ENCODE results near the gene TARBP1.

TARBP1 gene

GRCh38 chr1:234488054-234489006, 9.4 kb upstream of the TARBP1 start:
- H3K4me3 ChIP-seq (ENCODE audit: low read depth, low read length): no peak overlapping the region
- no peak for DNase-seq (ENCODE audit: low read depth)
- TF ChIP-seq CTCF (IDR thresholded peaks at IDR 0.05; ENCODE audit: control insufficient read depth, extremely low read depth, insufficient read depth): no peak

DNA sequence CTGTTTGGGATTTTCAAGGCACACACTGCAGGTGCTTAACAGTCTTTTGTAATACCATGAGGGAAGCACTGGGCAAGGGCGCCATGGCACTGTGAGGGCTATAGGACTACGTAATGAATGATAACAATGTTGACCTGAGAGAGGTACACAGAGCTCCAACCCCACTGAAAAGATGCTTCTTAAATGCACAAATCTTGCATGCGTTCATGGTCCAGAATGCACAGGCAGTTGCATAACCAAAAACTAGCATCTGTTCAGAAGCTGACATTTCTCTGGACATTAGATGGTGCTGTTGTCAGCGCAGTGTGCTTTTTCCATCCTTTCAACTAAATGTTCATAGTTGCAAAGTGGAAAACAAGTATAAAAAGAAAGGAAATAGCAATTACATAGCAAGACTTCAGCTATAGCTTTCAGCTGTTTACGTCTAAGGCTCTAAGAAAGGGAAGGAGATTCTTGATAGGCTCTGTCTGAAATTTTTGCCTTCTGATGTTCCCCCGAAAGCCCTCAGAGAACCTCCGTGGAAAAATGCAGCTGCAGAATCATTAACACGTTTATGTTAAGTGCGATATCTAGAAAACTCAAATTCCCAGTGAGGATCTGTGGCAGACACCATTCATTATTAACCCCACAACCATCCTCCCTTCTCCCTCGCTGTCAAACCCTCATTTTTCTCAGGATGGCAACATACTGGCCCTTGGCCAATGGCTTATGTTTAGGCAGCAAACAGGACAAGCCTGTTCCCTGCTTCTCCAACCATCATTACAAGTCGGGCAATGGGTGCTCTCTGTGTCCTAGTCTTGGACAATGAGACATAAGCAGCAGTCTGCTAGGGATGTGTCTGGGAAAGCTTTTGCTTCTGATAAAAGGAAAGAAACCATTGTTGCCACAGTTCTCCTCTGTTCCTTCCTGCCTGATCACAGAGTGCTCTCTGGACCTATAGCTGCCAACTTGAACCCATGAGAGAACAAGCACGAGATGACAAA, 8.2 kb upstream of the TARBP1 start:
- H3K4me3 ChIP-seq (ENCODE audit: low read depth, low read length): no peak overlapping the region; the same call in 1 of the 2 replicates
- TF ChIP-seq CTCF (IDR thresholded peaks at IDR 0.05; ENCODE audit: control insufficient read depth, extremely low read depth, insufficient read depth): peak; percentile 86
- peak; percentile 84 for DNase-seq (ENCODE audit: low read depth)

DNA sequence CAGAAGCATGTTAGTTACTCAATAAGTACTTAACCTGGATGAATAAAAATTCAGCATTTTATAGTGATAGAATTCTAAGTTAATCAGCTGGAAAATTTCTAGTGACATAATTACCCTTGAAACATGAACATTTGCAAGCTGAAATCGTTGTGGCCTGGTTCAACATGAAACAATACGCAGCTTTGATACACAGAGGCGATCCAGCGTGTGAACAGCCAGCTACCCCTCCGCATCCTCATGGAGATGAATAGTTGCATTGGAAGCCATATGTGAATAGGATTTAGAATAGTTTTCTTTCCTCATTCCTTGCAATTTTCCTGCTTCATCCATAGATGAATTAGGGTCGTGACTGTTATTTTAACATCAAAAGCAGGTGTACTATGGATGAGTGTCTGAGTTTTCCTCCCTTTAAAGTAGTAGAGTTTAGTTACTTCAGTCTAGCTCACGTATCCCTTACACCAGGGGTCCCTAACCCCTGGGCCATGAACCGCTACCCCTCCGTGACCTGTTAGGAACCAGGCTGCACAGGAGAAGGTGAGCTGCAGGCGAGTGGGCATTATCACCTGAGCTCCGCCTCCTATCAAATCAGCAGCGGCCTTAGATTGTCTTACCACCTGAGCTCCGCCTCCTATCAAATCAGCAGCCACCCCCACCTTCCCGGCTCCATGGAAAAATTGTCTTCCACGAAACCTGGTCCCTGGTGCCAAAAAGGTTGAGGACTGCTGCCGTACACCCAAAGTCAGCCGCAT, 6.2 kb upstream of the TARBP1 start:
- TF ChIP-seq CTCF (IDR thresholded peaks at IDR 0.05; ENCODE audit: control insufficient read depth, extremely low read depth, insufficient read depth): no peak
- no peak overlapping the region for H3K4me3 ChIP-seq (ENCODE audit: low read depth, low read length)
- no peak for DNase-seq (ENCODE audit: low read depth)

- no peak overlapping the region for H3K4me3 ChIP-seq (ENCODE audit: low read depth, low read length)
- no peak for TF ChIP-seq CTCF (IDR thresholded peaks at IDR 0.05; ENCODE audit: control insufficient read depth, extremely low read depth, insufficient read depth)
- no peak for DNase-seq (ENCODE audit: low read depth)
Observed at GRCh38 chr1:234484218-234484617, 5.2 kb upstream of the TARBP1 start.

- DNase-seq (ENCODE audit: low read depth): no peak
- no peak for TF ChIP-seq CTCF (IDR thresholded peaks at IDR 0.05; ENCODE audit: control insufficient read depth, extremely low read depth, insufficient read depth)
- no peak overlapping the region for H3K4me3 ChIP-seq (ENCODE audit: low read depth, low read length)
Observed at GRCh38 chr1:234481771-234482170, 2.8 kb upstream of the TARBP1 start.

DNA sequence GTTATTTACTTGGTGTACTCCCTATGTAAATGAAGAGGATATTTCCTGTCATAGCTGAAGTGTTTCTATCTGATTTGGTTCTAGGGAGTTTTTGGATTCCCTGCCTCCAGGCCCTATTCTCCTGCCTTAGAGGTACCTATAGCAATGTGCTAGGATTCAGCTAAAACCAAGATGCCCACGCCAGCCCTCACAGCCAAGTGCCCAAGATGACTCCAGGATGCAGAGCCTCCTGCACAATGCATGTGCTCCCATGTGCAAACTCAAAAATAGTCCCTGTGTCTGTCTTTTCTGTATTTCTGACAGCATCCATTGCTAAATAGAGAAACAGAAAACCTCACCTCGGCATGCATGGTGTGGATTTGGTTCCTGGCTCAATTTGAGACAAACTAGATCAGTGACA, 887 bp upstream of the TARBP1 start:
- TF ChIP-seq CTCF (IDR thresholded peaks at IDR 0.05; ENCODE audit: control insufficient read depth, extremely low read depth, insufficient read depth): no peak
- H3K4me3 ChIP-seq (ENCODE audit: low read depth, low read length): no peak overlapping the region
- no peak for DNase-seq (ENCODE audit: low read depth)

Data from LNCaP clone FGC (cell line).